Measurements from ENCODE around the gene MRPL47. TPM values are rescaled to one million over a fixed set of nuclear protein-coding genes. Genes with fewer than 3 reads are reported as not detected.
A peak's percentile ranks its signal among the peaks of the same experiment; 100 is the strongest.

Gene MRPL47
- total and polyA plus RNA-seq, 9 of the 15 experiments (the other 6 are each of a cell fraction or from before 2014, with no cell fraction given): 101 to 437 (median 141) TPM

GRCh38 chr3:179615458-179616173 is 11.2 kb upstream of the MRPL47 start:
- Histone ChIP-seq H2AFZ (ENCODE audit: low read depth, low read length) (no peak overlapping the region), H3K4me3 (no peak overlapping the region), H4K20me1 (replicated peaks; ENCODE audit: control insufficient read depth, insufficient read depth, low read length) (no peaks in the 10 kb centered on the region), H3K9ac (ENCODE audit: insufficient read depth in 1 of 2, low read depth in 2 of 2, low read length in 2 of 2) (peak overlapping the region in 1 of 2 experiments; percentile 42; a peak in 2 of 4 replicates), H3K4me1 (replicated peaks in 1 of 2; ENCODE audit: control insufficient read depth in 2 of 2, insufficient read depth in 2 of 2, low read length in 2 of 2) (peaks cover 8 to 27% of the 10 kb centered on the region in 2 experiments; a peak in 4 of 5 replicates), H3K27me3 (ENCODE audit: control insufficient read depth in 2 of 2, insufficient read depth in 2 of 2, low read length in 2 of 2) (no peaks in the 10 kb centered on the region), H3K27ac (ENCODE audit: extremely low read depth, low read depth, low read length) (peak overlapping the region; percentile 75; the same call in 1 of the 3 replicates), H3K79me2 (ENCODE audit: control insufficient read depth, insufficient read depth, low read length) (peaks cover 47% of the 10 kb centered on the region), H3K9me3 (replicated peaks; ENCODE audit: control insufficient read depth, insufficient read depth, low read depth, low read length) (no peaks in the 10 kb centered on the region), H3K36me3 (ENCODE audit: control insufficient read depth, insufficient read depth, low read length) (peaks cover 56% of the 10 kb centered on the region), H3K4me2 (ENCODE audit: insufficient read depth, low read length) (peak overlapping the region; percentile 13; the same call in 1 of the 2 replicates), H3K9me1 (ENCODE audit: control insufficient read depth, insufficient read depth, low read length) (no peaks in the 10 kb centered on the region)
- in situ Hi-C loops (cut with MboI) (no loop called here), intact Hi-C loops (cut with micrococcal nuclease) (no loop called here)
- 7% methylated on average over 4 of the region's 4 CpGs for WGBS (ENCODE audit: insufficient coverage, low coverage, missing lambda C conversion rate)
- no TSS peak for BruUV-seq (replicated peaks)
- ChIA-PET POLR2A (interaction anchor here (0.8 to 4.0 kb wide), 3 partner anchors 9 to 37 kb away, joined by 3 to 18 read pairs (median 7); partner anchors contain the start of genes MRPL47, NDUFB5 and USP13), CTCF (ENCODE audit: low intra/inter-chr PET ratio) (no interaction called here)
- DNase-seq (ENCODE audit: extremely low read depth in 1 of 4, low spot score in 3 of 4) (peak; percentile 27 to 83 (median 54)), FAIRE-seq (peak; percentile 85), ATAC-seq (peak; percentile 94)
- TF ChIP-seq THRA (IDR thresholded peaks at IDR 0.05) (peak; percentile 55), SMARCB1 (IDR thresholded peaks at IDR 0.05; ENCODE audit: insufficient read length, low read depth) (peak; percentile 82), TAL1 (IDR thresholded peaks at IDR 0.05) (peak; percentile 88), CBFA2T3 (IDR thresholded peaks at IDR 0.05) (peak; percentile 93), JUN (IDR thresholded peaks at IDR 0.05; ENCODE audit: borderline replicate concordance, low read depth, low read length) (peak; percentile 86), JUN (CRISPR knock-in tag; IDR thresholded peaks at IDR 0.05; ENCODE audit: borderline replicate concordance) (no peak), CBFA2T2 (conservative IDR thresholded peaks at IDR 0.05) (peak; percentile 83), ZHX1 (conservative IDR thresholded peaks at IDR 0.05; ENCODE audit: low read length) (no peak), PATZ1 (CRISPR knock-in tag; IDR thresholded peaks at IDR 0.05; ENCODE audit: borderline replicate concordance) (no peak), PTRF (tag; IDR thresholded peaks at IDR 0.05) (no peak), ID3 (CRISPR knock-in tag; IDR thresholded peaks at IDR 0.05) (no peak), ID3 (tag; IDR thresholded peaks at IDR 0.05) (0 out of 2 replicates have a peak, but pooled peaks have one; percentile 27), ELF4 (CRISPR knock-in tag; IDR thresholded peaks at IDR 0.05) (no peak), TEAD4 (IDR thresholded peaks at IDR 0.05; ENCODE audit: low read length) (peak; percentile 92), TEAD4 (CRISPR knock-in tag; IDR thresholded peaks at IDR 0.05; ENCODE audit: borderline replicate concordance) (no peak), NCOA1 (IDR thresholded peaks at IDR 0.05; ENCODE audit: low read depth) (peak; percentile 68; the same call in 1 of the 2 replicates)
